ENCODE data around the gene GOSR2.

DNA sequence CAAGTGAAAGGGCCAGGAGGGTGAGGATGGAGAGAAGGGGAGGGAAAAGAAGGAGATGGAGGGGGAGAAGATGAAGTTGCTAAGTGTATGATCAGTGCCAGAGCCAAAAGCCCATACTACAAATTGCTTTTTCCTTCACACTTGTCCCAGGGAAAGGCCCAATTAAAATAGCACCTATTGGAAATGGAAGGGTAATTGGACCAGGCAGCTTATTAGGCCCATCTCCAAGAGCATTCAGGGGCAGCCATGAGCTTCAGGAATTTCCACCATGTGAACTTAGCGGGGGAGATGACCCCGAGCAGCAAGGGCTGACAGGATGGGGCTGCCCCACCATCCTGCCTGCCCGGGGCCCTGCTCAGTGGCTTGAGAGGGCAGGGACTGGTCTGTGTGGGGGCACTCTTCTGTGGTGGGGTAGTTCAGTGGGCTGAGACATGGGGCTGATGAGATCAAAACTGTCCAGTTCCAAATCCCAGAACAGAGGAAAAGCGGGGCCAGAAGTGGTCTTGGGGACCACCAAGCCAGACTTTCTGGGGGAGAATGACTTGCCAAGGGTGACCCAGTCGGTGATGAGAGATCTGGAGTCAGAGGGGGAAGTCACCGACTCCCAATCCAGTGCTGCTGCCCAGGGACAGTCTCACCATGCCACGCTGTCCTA lies 27.5 kb downstream of the GOSR2 start:
- TF ChIP-seq, protein P1, sequence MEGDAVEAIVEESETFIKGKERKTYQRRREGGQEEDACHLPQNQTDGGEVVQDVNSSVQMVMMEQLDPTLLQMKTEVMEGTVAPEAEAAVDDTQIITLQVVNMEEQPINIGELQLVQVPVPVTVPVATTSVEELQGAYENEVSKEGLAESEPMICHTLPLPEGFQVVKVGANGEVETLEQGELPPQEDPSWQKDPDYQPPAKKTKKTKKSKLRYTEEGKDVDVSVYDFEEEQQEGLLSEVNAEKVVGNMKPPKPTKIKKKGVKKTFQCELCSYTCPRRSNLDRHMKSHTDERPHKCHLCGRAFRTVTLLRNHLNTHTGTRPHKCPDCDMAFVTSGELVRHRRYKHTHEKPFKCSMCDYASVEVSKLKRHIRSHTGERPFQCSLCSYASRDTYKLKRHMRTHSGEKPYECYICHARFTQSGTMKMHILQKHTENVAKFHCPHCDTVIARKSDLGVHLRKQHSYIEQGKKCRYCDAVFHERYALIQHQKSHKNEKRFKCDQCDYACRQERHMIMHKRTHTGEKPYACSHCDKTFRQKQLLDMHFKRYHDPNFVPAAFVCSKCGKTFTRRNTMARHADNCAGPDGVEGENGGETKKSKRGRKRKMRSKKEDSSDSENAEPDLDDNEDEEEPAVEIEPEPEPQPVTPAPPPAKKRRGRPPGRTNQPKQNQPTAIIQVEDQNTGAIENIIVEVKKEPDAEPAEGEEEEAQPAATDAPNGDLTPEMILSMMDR (IDR thresholded peaks at IDR 0.05), result no peak
- no peak for TF ChIP-seq EP300 (IDR thresholded peaks at IDR 0.05)

All from tibial nerve (tissue), 4 donors.